Mesendoderm (in vitro differentiated cells): ENCODE data around the gene PPARG.

Experiments
- DNase-seq: peaks from one replicate; pipeline ENCODE4 v3.0.0; 2013
- H2AK5ac ChIP-seq: 2 replicates; pipeline ENCODE4 v1.6.1; 2013; ENCODE audit warnings: low read length, inconsistent platforms
- H2BK120ac ChIP-seq: 2 replicates; pipeline ENCODE4 v1.6.1; 2013; ENCODE audit warnings: low read depth, mild to moderate bottlenecking, low read length, moderate library complexity, mixed read lengths
- H2BK15ac ChIP-seq: replicated peaks from 2 replicates; pipeline ENCODE4 v1.6.1; 2013; ENCODE audit warnings: low read depth, mild to moderate bottlenecking, moderate library complexity
- H2BK5ac ChIP-seq: 2 replicates; pipeline ENCODE4 v1.6.1; 2013; ENCODE audit warnings: low read length, inconsistent platforms
- H3K18ac ChIP-seq: 2 replicates; pipeline ENCODE4 v1.6.1; 2013; ENCODE audit warnings: mild to moderate bottlenecking, low read length, mixed read lengths
- H3K23ac ChIP-seq: one replicate; pipeline ENCODE4 v1.6.1; 2013; ENCODE audit warnings: low read length
- H3K27ac ChIP-seq: 2 replicates; pipeline ENCODE4 v1.5.1; 2013; ENCODE audit warnings: low read depth, mild to moderate bottlenecking, inconsistent platforms, low read length, moderate library complexity
- H3K27me3 ChIP-seq: 2 replicates; pipeline ENCODE4 v1.6.1; 2013; ENCODE audit warnings: low read length, control low read depth, mild to moderate bottlenecking, inconsistent platforms; ENCODE audit not compliant: insufficient read depth, poor library complexity
- H3K36me3 ChIP-seq: 2 replicates; pipeline ENCODE4 v1.6.1; 2013; ENCODE audit warnings: low read length, inconsistent platforms; ENCODE audit not compliant: control insufficient read depth, insufficient read depth
- H3K4ac ChIP-seq: one replicate; pipeline ENCODE4 v1.6.1; 2013; ENCODE audit warnings: low read depth, mild to moderate bottlenecking, low read length, moderate library complexity
- H3K4me1 ChIP-seq: 2 replicates; pipeline ENCODE4 v1.6.1; 2013; ENCODE audit warnings: low read depth, low read length, inconsistent platforms; ENCODE audit not compliant: control insufficient read depth
- H3K4me2 ChIP-seq: 2 replicates; pipeline ENCODE4 v1.6.1; 2013; ENCODE audit warnings: low read length
- H3K4me3 ChIP-seq: 2 replicates; pipeline ENCODE4 v1.5.1; 2013; ENCODE audit warnings: mild to moderate bottlenecking, low read length
- H3K56ac ChIP-seq: one replicate; pipeline ENCODE4 v1.6.1; 2013; ENCODE audit warnings: low read length
- H3K79me1 ChIP-seq: 2 replicates; pipeline ENCODE4 v1.6.1; 2013; ENCODE audit warnings: low read length, inconsistent platforms
- H3K79me2 ChIP-seq: 2 replicates; pipeline ENCODE4 v1.6.1; 2013; ENCODE audit warnings: mild to moderate bottlenecking, low read length; ENCODE audit not compliant: control insufficient read depth, insufficient read depth
- H3K9ac ChIP-seq: 2 replicates; pipeline ENCODE4 v1.6.1; 2013; ENCODE audit warnings: low read length, inconsistent platforms
- H4K5ac ChIP-seq: one replicate; pipeline ENCODE4 v1.6.1; 2013; ENCODE audit warnings: low read length
- H4K8ac ChIP-seq: one replicate; pipeline ENCODE4 v1.6.1; 2013; ENCODE audit warnings: low read depth, mild to moderate bottlenecking, control low read depth, low read length, moderate library complexity
- WGBS: extraction: QIAGEN DNeasy Blood & Tissue Kit; methylation state at CpG from one replicate; pipeline ENCODE4 v1.1.7; 2013; ENCODE audit warnings: low lambda C conversion rate, missing lambda C conversion rate; ENCODE audit not compliant: insufficient coverage; ENCODE audit errors: extremely low coverage; 5-methylcytosine and 5-hydroxymethylcytosine counted together

The PPARG gene

DNA sequence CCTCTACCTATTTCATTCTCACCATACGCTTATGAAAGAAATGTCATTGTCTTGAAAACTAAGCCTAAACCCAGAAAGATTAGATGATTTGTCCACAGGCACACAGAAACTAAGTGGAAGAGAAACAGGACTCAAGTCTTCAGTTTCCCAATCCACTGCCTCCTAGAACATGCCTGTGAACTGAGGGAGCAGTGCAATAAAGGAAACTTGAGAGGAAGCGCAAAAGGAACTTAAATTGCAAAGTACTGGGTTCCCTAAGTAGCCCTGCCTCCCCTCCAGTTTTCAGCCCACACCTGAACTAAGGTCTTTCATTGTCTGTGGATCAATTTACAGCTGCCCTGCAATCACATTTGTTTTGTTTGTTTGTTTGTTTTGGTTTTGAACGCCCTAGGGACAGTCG lies 138.7 kb downstream of the PPARG start:
- Histone ChIP-seq H3K4me3 (no peak overlapping the region), H2BK120ac (no peak overlapping the region), H3K27ac (no peak overlapping the region), H3K79me2 (no peaks in the 10 kb centered on the region), H3K79me1 (no peaks in the 10 kb centered on the region), H2BK5ac (no peak overlapping the region), H3K18ac (no peak overlapping the region), H2AK5ac (no peak overlapping the region), H3K9ac (no peak overlapping the region), H3K4ac (no peak overlapping the region), H2BK15ac (no peak overlapping the region), H3K23ac (no peak overlapping the region), H3K56ac (no peak overlapping the region), H4K8ac (no peak overlapping the region), H3K4me2 (no peak overlapping the region), H3K27me3 (no peaks in the 10 kb centered on the region), H3K4me1 (peaks cover 17% of the 10 kb centered on the region), H4K5ac (no peak overlapping the region), H3K36me3 (no peaks in the 10 kb centered on the region)
- no CpG with 5 or more reads among the region's 4 CpGs for WGBS
- no peak for DNase-seq

DNA sequence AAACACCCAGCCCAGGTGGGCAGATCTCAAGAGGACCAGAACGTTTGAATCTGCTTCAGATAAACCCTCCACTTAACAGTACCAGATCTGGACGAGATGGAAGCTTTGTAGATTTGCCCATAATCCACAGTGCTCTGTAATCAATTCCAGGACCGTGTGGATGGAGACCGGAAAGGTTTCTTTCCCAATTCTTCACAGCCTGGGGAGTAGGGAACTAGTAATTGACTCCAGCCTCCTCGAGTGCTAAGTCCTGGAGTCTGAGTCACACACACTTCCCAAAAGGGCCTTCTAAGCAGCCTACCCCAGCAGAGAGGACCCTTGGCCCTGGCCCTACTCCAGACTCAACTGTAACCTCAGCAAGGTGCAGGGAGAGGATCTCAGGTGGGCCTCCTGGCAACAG lies 139.3 kb downstream of the PPARG start:
- H3K36me3 ChIP-seq, result no peaks in the 10 kb centered on the region

DNA sequence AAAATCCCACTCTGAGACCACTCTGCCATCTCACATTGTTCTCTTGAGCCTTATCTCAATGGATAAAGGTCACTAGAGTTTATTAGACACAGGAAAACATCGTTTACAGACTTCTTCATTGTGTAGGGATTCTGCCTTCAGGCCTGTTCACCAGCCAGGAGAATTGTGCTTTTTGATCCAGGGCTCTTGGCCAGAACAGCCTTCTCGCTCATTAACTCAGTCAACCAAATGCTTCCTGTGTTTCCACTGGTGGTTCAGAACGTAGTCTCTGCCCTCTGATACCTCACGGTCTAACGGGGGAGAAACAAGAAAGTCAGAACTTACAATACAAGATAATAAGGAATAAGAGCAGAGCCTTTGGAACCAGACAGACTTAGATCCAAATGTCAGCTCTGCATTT lies 141.2 kb downstream of the PPARG start:
- Histone ChIP-seq H2BK15ac (no peak overlapping the region), H3K56ac (no peak overlapping the region), H3K79me1 (no peaks in the 10 kb centered on the region), H3K4me2 (no peak overlapping the region), H3K9ac (no peak overlapping the region), H2BK5ac (no peak overlapping the region), H3K23ac (no peak overlapping the region), H3K79me2 (no peaks in the 10 kb centered on the region), H3K18ac (no peak overlapping the region), H3K4me3 (no peak overlapping the region), H2BK120ac (no peak overlapping the region), H3K36me3 (no peaks in the 10 kb centered on the region), H3K27ac (no peak overlapping the region), H3K27me3 (no peaks in the 10 kb centered on the region), H2AK5ac (no peak overlapping the region), H4K8ac (no peak overlapping the region), H4K5ac (no peak overlapping the region), H3K4ac (no peak overlapping the region), H3K4me1 (peaks cover 12% of the 10 kb centered on the region)
- DNase-seq, result no peak
- WGBS, result no CpG with 5 or more reads among the region's 5 CpGs

More for the DNA sequence above, 139.3 kb downstream of the PPARG start:
- DNase-seq, result no peak
- no peak overlapping the region for H3K56ac ChIP-seq
- no peak overlapping the region for H2BK15ac ChIP-seq
- no peak overlapping the region for H2AK5ac ChIP-seq
- H3K79me1 ChIP-seq, result no peaks in the 10 kb centered on the region
- H3K79me2 ChIP-seq, result no peaks in the 10 kb centered on the region
- H3K18ac ChIP-seq, result no peak overlapping the region
- no peak overlapping the region for H3K27ac ChIP-seq
- H3K4me2 ChIP-seq, result no peak overlapping the region
- no peaks in the 10 kb centered on the region for H3K27me3 ChIP-seq
- no peak overlapping the region for H3K4ac ChIP-seq
- H2BK5ac ChIP-seq, result no peak overlapping the region
- H3K4me3 ChIP-seq, result no peak overlapping the region
- H3K23ac ChIP-seq, result no peak overlapping the region
- no CpG with 5 or more reads among the region's 5 CpGs for WGBS
- no peak overlapping the region for H4K8ac ChIP-seq
- no peak overlapping the region for H4K5ac ChIP-seq
- no peak overlapping the region for H3K9ac ChIP-seq
- H3K4me1 ChIP-seq, result peaks cover 17% of the 10 kb centered on the region
- H2BK120ac ChIP-seq, result no peak overlapping the region

DNA sequence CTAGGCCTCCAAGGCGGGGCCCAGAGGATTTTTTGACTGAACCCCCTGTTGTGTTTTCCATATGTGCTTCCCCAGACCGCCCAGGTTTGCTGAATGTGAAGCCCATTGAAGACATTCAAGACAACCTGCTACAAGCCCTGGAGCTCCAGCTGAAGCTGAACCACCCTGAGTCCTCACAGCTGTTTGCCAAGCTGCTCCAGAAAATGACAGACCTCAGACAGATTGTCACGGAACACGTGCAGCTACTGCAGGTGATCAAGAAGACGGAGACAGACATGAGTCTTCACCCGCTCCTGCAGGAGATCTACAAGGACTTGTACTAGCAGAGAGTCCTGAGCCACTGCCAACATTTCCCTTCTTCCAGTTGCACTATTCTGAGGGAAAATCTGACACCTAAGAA lies 145.0 kb downstream of the PPARG start:
- Histone ChIP-seq H2BK15ac (no peak overlapping the region), H3K9ac (no peak overlapping the region), H3K4me3 (no peak overlapping the region), H3K4me2 (no peak overlapping the region), H2BK5ac (no peak overlapping the region), H3K4me1 (no peaks in the 10 kb centered on the region), H3K23ac (no peak overlapping the region), H2AK5ac (no peak overlapping the region), H3K36me3 (no peaks in the 10 kb centered on the region), H3K56ac (no peak overlapping the region), H3K18ac (no peak overlapping the region), H3K79me1 (no peaks in the 10 kb centered on the region), H3K27ac (no peak overlapping the region), H4K5ac (no peak overlapping the region), H3K27me3 (no peaks in the 10 kb centered on the region), H4K8ac (no peak overlapping the region), H2BK120ac (no peak overlapping the region), H3K79me2 (no peaks in the 10 kb centered on the region), H3K4ac (no peak overlapping the region)
- no CpG with 5 or more reads among the region's 6 CpGs for WGBS
- no peak for DNase-seq

DNA sequence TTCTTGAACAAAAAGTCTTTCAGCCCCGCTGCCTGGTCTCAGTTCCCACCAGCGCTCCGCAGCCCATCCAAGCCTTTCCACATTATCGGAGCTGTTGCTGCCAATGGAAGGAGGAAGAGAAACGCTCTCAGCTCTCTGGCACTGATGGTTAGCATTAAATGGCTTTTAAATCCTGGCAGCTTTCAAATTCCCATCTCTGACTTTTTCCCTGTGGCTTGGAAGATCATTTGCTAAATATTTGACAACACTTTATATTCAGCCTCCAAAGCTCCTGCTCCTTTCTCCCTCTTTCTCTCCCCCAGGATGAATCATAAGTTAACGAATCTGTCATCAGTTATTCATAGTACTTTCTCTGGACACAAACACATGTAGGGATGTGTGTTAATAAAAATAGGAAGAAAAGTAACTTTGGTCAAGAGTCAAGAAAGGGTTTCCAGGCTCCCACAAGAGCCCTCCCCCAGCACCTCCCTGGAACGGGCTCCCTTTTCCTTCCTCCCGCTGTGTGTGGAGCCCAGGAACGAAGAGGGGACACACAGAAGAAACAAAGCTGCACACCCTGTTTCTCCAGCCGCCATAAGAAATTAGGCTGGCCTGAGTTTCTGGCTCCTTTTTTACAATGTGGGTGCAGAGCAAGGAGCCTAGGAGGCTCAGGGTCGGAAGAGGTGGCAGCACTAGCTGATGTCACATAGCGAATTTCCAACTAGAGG lies 147.8 kb downstream of the PPARG start:
- H3K9ac ChIP-seq, result no peak overlapping the region
- no peak overlapping the region for H3K4me3 ChIP-seq
- no CpG with 5 or more reads among the region's 12 CpGs for WGBS
- H3K79me2 ChIP-seq, result no peaks in the 10 kb centered on the region
- H3K4ac ChIP-seq, result no peak overlapping the region
- H3K27ac ChIP-seq, result no peak overlapping the region
- no peak for DNase-seq
- no peaks in the 10 kb centered on the region for H3K36me3 ChIP-seq
- H4K8ac ChIP-seq, result no peak overlapping the region
- no peaks in the 10 kb centered on the region for H3K79me1 ChIP-seq
- no peak overlapping the region for H2BK120ac ChIP-seq
- H3K27me3 ChIP-seq, result no peaks in the 10 kb centered on the region
- no peak overlapping the region for H3K56ac ChIP-seq
- H2AK5ac ChIP-seq, result no peak overlapping the region
- no peak overlapping the region for H2BK5ac ChIP-seq
- no peak overlapping the region for H3K4me2 ChIP-seq
- no peak overlapping the region for H3K18ac ChIP-seq
- H2BK15ac ChIP-seq, result no peak overlapping the region
- no peak overlapping the region for H3K23ac ChIP-seq
- no peaks in the 10 kb centered on the region for H3K4me1 ChIP-seq
- H4K5ac ChIP-seq, result no peak overlapping the region

DNA sequence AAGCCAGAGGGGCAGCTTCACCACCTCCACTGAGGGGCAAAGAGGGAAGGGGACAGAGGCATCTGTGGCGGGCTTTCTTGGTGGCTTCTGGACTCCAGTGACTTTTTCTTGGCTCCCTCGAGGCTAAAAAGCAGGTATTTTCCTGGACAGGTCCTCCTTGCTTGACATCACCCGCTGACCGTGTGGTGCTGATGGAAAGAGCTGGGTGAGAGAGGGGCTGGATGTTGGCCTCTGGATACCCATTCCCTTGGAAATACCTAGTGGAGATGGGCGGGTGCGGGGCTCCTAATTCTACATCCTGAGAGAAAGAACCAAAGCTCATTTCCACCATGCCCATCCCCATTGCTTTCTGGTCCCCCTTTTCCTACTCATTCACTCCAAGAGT lies 148.3 kb downstream of the PPARG start:
- no peak overlapping the region for H4K8ac ChIP-seq
- no peak overlapping the region for H3K18ac ChIP-seq
- H3K36me3 ChIP-seq, result no peaks in the 10 kb centered on the region
- H2AK5ac ChIP-seq, result no peak overlapping the region
- no peak overlapping the region for H2BK15ac ChIP-seq
- H2BK120ac ChIP-seq, result no peak overlapping the region
- H4K5ac ChIP-seq, result no peak overlapping the region
- no peak overlapping the region for H2BK5ac ChIP-seq
- no peak overlapping the region for H3K4me3 ChIP-seq
- WGBS, result no CpG with 5 or more reads among the region's 6 CpGs
- no peak overlapping the region for H3K4me2 ChIP-seq
- H3K56ac ChIP-seq, result no peak overlapping the region
- no peak overlapping the region for H3K4ac ChIP-seq
- no peak overlapping the region for H3K9ac ChIP-seq
- DNase-seq, result no peak
- H3K27ac ChIP-seq, result no peak overlapping the region
- H3K4me1 ChIP-seq, result no peaks in the 10 kb centered on the region
- H3K23ac ChIP-seq, result no peak overlapping the region
- H3K79me1 ChIP-seq, result no peaks in the 10 kb centered on the region
- no peaks in the 10 kb centered on the region for H3K79me2 ChIP-seq
- no peaks in the 10 kb centered on the region for H3K27me3 ChIP-seq
